Activated CD4-positive, alpha-beta T cell treated with anti-CD3 and anti-CD28 coated beads, Interleukin-2, amount 50 U/mL, for 24 hours (primary cell): ENCODE measurements around the gene CPSF3.
A peak's percentile ranks its signal among the peaks of the same experiment; 100 is the strongest.

Source experiments
- DNase-seq, 2 donors: peaks; one replicate each; pipeline ENCODE4 v3.0.0-alpha.2; 2020; ENCODE audit warnings: low read depth in 1 of 2, low spot score in 1 of 2

CPSF3 gene

DNA sequence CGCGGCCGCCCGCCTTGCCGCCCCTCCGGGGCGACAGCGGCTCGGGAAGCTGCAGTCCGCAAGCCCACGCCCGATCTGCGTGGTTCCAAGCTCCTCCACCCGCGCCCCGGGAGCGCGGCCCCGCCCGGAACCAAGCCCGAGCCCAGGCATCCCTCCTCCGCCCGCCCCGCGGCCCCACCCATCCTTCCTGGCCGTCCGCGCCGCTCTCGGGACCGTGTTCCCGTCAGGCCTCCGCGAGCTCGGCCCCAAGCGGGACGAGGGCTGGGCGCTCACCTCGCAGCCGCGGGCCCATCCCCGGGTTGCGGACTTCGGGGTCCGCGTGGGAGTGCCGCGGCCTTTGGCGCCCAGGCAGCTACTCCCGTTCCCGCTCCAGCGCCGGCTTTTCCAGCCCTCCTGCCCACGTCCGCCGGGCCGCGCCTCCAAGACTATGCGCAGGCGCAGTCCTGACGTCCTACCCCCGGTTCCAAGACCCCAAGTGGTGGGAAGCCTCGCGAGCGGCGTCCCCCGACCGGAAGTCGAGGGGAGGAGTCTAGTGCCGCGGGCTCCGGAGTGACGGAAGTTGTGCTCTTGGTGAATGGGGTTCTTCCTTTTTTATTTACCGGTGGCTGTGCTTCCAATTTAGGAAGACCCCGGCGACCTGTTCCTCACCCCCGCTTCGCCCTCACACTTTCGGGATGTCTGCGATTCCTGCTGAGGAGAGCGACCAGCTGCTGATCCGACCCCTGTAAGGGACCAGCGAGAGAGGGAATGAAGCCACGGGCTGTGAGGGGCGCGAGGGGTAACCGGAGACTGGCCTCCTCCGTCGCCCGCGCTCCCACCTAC, at the start of gene CPSF3, which contains the start of gene ITGB1BP1:
CPSF3 (plus strand) TSS at position 555 of the 822 bp plus-strand sequence; CDS start at position 675, 120 bp downstream.
ITGB1BP1 (minus strand) TSS at position 429 of the 822 bp plus-strand sequence. CDS start 4,831 bp downstream, outside the sequence.
- DNase-seq, result peak; percentile 93 to 97

DNA sequence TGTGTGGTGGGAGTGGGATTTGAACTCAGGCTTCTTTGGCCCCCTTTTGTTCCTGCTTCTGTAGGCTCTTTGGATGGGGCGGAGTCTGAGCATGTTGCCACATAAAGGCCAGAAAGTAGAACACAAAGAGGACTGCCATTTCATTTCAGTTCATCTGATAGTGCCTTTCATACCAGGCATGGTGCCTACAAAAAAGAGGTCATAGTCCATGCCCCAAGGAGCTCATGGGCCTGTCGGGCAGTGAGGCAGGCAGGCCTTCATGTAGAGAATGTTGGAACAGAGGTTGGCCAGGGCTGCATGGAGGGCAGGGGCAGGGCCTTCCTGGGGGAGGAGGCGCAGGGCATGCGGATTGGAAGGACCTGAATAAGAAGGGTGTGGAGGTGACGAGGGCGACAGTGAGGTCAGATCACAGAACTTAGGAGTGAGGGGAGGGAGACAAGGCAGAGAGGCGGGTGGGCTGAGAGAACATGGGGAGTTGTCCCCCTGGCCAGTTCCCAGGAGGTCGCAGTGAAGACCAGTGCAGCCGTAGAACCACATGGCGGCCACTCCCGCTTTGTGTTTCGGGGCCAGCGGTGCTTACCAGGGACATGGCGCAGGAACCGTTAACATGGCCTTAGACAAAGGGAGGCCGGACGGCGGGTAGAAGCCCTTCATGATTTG, 49.3 kb upstream of the CPSF3 start:
- DNase-seq, result no peak

DNA sequence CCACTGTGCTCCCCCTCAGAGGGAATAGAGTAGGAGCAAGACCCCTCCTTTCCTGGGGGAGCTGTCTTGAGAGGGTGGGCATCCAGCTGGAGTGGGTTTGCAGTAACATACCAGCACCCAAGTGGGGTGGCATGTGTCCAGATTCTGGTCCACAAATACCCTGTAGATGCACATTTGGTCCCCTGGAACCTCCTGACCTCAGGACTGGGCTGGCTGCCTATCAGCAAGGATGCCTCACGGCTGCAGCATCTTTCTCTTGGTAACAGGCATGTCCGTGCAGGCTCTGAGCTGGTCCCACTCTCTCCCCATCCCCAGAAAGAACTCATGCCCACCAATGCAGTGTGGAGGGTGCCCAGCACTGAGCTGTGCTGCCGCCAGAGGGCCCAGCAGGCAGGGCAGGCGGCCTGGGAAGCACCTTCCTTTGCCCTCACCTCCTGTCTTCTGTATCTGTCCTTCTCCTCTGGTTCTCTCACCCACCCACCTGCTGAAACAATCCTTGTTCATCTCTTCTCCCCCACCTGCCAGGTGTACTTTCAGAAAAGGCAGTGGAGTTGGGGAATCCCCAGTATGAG, 47.5 kb upstream of the CPSF3 start:
- DNase-seq, result no peak

DNA sequence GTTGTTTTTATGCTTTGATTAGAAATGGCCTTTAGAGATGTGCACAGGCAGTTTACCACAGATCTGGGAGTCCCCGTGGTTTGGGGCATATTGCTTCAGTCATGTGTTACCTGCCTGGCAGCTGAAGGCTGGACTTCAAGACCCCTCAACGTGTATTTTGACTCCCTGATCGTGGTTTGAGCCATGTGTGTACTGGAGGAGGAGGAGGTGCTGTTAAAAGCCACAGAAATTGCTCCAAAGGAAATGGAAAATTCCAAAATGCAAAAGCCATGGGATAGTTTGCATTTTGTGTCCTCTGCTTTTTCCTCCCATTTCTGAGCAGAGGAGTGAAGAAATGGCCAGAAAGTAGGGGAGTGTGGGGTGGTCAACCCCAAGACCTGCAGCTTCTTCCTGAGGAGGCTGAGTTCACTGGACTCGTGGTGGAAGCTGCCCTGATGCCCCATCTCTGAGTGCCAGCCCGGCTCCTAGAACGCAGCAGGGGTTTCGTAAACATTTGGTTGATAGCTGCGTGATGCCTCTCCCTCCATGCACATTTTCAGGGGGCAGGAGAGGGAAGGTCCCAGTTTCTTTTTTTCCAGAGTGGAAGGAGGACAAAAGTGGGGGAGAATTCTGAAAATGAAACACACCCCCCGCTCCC, 45.9 kb upstream of the CPSF3 start:
- no peak for DNase-seq

DNA sequence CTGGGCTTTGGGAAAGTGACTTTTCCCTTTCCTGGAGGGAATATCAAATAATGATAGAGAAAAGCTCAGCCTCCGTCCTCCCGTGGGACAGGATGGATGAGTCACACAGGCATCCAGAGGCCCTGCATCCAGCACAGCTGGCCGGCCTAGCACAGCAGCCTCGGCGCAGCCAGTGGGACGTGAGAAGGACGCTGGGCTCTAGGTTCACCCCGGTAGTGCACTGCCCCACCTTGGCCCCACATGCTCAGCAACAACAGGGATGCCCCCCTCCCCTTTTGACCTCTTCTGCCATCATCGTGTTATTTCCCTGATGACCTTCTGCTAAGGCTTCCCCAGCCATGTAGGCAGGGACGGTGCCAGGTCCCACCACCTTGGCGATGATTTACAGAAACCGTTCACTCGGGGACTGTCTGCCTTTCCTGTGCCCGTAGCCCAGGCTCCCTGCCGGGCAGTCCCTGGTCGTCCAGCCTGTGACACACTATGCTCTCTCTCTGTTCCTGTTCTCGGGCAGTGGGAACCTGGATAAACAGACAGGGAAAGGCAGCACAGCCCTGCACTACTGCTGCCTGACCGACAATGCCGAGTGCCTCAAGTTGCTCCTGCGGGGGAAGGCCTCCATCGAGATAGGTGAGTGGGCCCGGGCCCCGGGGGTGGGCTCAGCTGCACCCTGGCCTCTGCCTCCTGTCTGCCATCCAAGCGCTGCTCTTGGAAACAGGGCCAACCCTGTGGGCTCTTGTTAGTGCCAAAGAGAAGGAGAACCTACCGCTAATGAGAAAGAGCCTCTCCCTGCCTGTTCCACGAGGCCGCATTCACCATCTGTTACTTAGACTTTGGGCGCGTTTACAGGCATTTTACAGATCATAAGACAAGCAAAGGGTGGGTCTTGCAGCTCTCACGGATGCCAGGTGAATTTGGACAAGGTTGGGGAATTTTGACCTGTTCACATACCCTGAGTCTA, 44.7 kb upstream of the CPSF3 start:
- no peak for DNase-seq

DNA sequence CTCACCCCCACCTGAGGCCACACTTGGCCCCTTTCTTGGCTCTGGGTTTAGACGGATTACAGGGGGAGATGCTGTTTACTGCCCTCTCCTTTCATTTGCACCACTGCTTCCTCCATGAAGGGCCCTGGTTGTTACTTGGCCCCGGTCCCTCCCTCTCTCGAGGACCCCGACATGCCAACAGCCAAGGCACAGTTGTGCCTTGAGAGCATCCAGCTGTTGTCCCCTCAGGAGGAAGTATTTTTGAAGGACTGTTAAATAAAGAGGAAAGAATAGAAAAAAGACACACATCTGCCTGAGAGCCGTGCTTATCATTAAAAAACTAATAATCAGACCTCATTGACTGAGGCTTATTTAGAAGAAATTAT, 44.1 kb upstream of the CPSF3 start:
- no peak for DNase-seq

DNA sequence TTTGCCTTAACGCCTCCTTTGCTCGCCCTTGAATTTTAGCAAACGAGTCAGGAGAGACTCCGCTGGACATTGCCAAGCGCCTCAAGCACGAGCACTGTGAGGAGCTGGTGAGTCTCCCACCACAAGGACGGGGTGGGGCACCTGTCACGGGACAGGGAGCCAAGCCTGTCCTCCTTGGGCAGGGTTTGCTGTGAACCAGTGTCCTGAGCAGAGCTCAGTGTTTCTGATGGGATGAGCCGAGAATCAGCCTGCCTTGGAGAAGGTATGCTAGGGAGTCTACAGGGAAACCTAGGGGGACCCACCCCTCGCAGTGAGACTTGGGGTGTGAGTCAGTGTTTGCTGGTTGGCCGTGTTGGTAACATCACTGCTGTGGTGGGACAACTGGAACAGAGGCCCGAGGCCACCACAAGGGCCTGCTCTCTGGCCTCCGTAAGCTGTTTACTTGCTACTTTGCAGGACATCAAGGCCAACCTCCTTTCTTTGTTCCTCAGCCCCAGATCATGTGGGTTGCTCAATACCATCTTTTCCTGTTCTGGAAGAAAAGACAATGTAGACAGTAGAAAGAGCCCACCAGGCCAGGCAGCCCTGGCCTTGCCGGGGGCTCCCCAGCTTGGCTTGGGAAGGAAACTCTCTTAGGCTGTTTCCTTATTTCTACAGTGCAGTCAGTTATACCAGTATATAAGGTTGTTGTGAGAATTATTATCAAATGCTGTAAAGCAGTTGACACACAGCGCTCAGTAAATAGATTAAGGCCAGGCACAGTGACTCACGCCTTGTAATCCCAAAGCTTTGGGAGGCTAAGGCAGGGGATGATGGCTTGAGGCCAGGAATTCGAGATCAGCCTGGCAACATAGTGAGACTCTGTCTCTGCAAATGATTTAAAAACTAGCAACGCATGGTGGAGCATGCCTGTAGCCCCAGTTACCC, 42.5 kb upstream of the CPSF3 start:
- no peak for DNase-seq

DNA sequence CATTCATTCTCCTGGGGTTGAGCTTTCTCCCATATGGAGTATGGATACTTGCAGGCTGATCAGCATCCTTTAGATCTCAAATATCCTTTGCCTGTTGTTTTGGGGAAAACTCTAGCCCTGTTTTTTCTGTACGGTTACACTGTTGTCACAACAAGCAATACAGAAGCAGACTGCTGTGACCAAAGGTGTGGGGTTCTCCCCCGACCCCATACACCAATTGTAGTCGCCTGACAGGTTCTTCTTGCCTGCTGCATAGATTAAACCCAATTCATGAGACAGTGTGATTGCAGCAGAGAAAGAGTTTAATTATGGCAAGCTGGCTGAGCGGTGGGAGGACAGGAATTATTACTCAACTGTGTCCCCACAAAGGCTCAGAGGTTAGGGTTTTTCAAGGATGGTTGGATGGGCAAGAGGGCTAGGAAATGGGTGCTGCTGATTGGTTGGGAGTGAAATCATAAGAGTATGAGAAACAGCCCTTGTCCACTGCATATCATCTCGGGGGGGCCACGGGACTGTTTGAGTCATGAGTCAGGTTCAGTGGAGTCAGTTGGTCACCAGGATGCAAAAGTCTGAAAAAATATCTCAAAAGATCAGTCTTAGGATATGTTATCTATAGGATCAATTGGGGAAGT, 40.7 kb upstream of the CPSF3 start:
- no peak for DNase-seq

DNA sequence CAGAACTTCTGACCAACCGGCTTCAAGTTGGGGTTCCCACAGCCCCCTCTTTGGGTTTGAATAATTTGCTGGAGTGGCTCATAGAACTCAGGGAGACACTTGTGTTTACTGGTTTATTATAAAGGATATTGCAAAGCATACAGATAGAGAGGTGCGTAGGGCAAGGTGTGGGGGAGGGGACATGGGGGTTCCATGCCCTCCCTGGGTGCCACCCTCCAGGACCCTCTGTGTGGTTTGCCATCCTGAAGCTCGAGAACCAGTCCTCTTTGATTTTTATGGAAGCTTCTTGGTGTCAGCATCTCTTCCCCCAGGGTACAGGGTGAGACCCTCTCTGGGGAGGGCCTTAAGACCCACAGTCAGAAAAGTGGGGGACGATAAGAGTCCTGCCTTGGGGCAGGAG, 38.9 kb upstream of the CPSF3 start:
- DNase-seq, result no peak

DNA sequence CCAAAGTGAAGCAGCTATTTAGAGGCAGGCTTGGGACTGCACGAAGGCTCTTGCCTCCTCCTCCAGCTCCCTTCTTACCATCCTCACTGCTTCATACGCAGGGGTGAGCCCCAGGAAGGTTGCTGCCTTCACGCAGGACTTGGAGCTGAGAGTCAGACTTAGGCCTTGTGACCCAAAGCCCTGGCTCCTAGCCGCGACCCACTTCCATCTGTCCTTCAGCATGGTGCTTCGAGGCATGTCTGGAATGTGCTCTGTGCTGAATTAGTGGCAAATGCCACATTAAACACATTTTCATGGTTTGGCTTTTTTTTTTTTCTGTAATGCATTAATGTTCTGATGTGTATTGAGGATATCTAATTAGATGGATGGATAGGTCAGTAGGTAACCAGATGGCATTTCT, 37.6 kb upstream of the CPSF3 start:
- no peak for DNase-seq

DNA sequence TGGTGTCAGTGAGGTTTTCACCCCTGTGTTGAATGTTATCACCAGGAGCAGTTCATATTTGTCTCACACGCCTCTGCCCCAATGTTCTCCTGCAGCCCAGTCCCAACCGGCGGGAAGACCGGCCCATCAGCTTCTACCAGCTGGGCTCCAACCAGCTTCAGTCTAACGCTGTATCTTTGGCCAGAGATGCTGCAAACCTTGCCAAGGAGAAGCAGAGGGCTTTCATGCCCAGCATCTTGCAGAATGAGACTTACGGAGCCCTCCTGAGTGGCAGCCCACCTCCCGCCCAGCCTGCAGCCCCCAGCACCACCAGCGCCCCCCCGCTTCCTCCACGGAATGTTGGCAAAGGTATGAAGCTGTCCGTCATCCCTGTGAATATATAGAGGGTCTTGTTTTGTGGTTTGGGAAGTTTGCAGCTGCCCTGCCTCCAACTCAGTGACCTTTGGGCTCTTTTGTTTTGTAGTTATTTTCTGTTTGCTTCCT, 35.2 kb upstream of the CPSF3 start:
- no peak for DNase-seq

DNA sequence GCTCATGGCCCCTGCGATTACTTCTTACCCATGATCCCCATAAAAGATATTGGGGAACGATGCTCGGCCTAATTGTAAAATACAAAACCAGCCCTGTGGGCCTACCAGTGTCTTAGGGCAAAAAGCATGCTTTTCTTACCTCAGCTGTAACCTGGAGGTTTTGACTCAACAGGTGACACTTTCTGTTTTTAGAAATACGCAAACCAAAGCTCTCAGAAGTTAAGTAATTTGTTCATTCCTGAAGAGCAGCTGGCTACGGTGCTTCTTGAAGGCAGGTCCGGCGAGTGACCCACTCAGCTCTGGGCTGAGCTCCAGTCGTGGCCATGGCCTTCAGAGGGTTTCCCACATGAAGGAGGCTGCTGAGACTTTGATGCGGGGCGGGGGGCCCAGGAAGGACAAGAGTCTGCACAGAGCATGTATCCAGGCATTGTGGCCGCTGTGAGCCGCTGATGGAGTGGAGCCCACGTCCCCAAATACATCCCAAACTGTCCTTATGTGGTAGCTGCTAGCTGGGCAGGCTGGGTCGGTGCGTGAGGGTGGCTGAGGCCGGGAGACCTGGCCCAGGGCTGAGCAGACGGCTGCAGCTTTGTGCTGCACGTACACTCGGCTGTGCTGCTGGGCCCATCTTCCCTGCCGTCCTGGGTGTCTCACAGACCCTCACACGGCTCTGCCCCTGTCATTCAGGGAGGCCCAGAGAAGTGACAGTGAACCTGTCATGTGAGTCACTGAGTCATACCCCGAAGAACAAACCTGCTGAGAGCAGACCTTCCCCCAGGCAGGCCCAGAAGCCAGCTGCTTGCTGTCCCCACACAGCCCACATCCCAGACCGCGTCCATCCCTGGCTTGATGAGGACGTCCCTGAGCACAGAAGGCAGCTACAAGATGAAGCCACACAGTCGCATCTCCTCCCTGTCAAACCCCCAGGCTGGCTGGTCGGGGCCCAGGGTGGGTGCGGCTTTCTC, 34.2 kb upstream of the CPSF3 start:
- DNase-seq, result no peak

DNA sequence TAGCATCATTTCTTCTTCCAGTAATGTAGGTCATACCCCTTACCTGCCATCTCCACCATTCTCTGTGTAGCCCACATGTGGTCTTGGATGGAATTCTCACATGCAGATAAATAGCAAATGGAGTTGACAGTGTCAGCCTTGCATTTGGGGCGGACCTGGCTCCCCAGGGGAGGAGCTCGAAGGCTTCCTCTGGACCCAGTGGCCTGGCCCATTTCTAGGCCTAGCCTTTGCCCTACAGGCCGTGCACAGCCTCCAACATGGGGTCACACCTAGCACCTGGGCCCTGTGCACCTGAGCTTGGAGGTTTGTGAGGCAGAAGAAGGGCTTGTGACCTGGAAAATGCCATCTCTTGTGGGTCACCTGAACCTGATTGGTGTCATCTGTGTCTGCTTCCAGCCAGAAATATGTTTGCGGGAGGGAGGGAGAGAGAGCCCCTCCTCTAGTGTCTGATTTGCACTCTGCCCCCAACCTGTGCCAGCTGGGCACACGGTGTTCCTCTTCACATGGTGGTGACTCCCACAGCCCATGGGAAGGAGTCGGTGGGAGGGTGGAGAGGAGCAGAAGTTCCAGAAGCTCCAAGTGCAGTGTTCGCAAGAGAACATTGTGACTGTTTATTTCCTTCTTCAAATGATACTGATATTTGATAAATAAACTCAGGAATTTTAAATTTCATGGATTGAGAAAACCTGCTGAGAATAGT, 33.2 kb upstream of the CPSF3 start:
- no peak for DNase-seq

DNA sequence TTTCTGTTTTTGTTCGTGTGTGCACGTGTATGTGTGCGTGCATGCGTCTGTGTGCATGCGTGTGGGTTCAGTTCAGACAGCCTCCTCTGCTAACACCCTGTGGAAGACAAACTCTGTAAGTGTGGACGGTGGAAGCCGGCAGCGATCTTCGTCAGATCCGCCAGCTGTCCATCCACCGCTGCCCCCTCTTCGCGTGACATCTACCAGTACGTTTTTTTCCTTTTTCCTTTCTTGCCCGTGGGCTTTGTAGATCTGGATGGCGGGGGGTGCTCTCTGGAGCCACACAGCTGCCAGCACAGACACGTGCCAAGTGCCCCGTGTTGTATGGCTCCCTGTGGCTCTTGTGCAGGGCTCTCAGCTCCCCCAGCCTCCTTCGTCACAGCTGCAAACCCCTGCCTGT, 32.5 kb upstream of the CPSF3 start:
- no peak for DNase-seq

DNA sequence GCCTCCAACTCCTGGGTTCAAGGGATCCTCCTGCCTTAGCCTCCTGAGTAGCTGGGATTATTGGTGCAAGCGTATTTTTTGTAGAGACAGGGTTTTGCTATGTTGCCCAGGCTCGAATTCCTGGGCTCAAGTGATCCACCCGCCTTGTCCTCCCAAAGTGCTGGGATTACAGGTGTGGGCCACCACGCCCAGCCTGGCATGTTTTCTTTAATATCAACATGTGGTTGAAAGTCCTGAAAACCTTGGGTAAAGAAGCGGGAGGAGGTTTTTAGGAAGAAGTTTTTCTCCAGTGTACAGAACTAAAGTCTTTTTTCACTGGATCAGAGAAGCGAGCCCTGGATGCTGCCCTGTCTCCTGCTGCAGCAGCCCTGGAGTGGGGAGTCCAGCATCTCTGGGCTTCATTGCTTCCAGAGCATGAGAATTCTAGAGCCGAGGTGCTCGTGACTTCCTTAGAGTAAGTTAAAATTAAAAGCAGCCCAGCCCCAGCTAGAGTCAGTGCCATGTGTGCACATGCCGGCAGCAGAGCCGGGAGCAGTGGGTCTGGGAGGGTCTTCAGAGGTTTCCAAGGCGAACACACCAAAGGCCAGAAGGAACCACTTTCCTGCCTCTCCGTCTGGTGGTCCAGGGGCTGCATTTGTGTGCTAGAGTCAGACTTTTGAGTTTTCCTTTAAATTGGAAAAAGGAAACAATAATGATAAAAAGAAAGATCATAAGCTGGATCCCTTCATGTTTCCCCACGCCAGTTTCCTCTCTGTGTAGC, 31.3 kb upstream of the CPSF3 start:
- DNase-seq, result no peak
